Suprapubic skin (tissue), 4 donors: ENCODE measurements around the gene HACE1. TPM values are rescaled to one million over a fixed set of nuclear protein-coding genes. Genes with fewer than 3 reads are reported as not detected.
"Not testable (repeated sequence)": the region's sequence is repeated elsewhere in the genome, so short reads cannot be mapped to it uniquely, and the experiment has no call there.

Source experiments
- DNase-seq, 2 donors: peaks; one replicate each; pipeline ENCODE4 v3.0.0-alpha.2; 2019; ENCODE audit warnings: low spot score in 2 of 2
- H3K27ac ChIP-seq: fragments of 200-600 bp; sonication (generic); one replicate; pipeline ENCODE4 v1.5.1; 2019
- H3K27me3 ChIP-seq: fragments of 200-600 bp; sonication (generic); one replicate; pipeline ENCODE4 v1.5.1; 2019
- H3K36me3 ChIP-seq: fragments of 200-600 bp; sonication (generic); one replicate; pipeline ENCODE4 v1.5.1; 2019
- H3K4me1 ChIP-seq: fragments of 200-600 bp; sonication (generic); one replicate; pipeline ENCODE4 v1.5.1; 2019
- H3K4me3 ChIP-seq: fragments of 200-600 bp; sonication (generic); one replicate; pipeline ENCODE4 v1.5.1; 2019; ENCODE audit warnings: mild to moderate bottlenecking
- H3K9me3 ChIP-seq: fragments of 200-600 bp; sonication (generic); one replicate; pipeline ENCODE4 v1.5.1; 2019
- CTCF ChIP-seq, 2 donors: fragments of 200-600 bp in 1 of 2; fragments of 450-650 bp in 1 of 2; sonication (generic) in 1 of 2; IDR thresholded peaks; one replicate each; pipeline ENCODE4 v1.5.1; 2016 to 2019; ENCODE audit warnings: antibody characterized with exemption in 2 of 2, mild to moderate bottlenecking in 1 of 2, moderate library complexity in 1 of 2
- EP300 ChIP-seq: sonication (generic); formaldehyde crosslinking; IDR thresholded peaks from one replicate; pipeline ENCODE4 v1.6.1; 2017; ENCODE audit warnings: antibody characterized with exemption
- POLR2A ChIP-seq, 2 donors: fragments of 450-650 bp; IDR thresholded peaks; one replicate each; pipeline ENCODE4 v1.6.1; 2017; ENCODE audit warnings: antibody characterized with exemption in 2 of 2, mild to moderate bottlenecking in 2 of 2, moderate library complexity in 2 of 2
- POLR2AphosphoS5 ChIP-seq, 3 donors: sonication (generic); formaldehyde crosslinking; IDR thresholded peaks; one replicate each; pipeline ENCODE4 v1.6.1; 2017; ENCODE audit warnings: antibody characterized with exemption in 3 of 3
- WGBS: methylation state at CpG from one replicate; pipeline ENCODE4 v1.1.5; 2018; 5-methylcytosine and 5-hydroxymethylcytosine counted together
- total RNA-seq, 4 donors: library from RNA; depleted of rRNA; stranded (reverse); fragments of >200 nt; gene quantifications; one replicate each; pipeline ENCODE4 v1.1.0, GENCODE V29; 2016

The HACE1 gene
- total RNA-seq, 4 donors from 2014 or later: 8.8 to 26.0 (median 13.2) TPM

GRCh38 chr6:104816125-104816524, 43.6 kb downstream of the HACE1 start:
- Histone ChIP-seq H3K27ac (no peak overlapping the region), H3K27me3 (no peaks in the 10 kb centered on the region), H3K9me3 (no peaks in the 10 kb centered on the region), H3K4me3 (no peak overlapping the region), H3K36me3 (peaks cover 5% of the 10 kb centered on the region), H3K4me1 (no peaks in the 10 kb centered on the region)
- TF ChIP-seq POLR2A (IDR thresholded peaks at IDR 0.05): no peak
- no peak for TF ChIP-seq EP300
- no peak for TF ChIP-seq CTCF (IDR thresholded peaks at IDR 0.05)
- TF ChIP-seq POLR2AphosphoS5 (IDR thresholded peaks at IDR 0.05): no peak
- WGBS: 88% methylated on average over 2 of the region's 3 CpGs
- no peak for DNase-seq

GRCh38 chr6:104814743-104815142, 45.0 kb downstream of the HACE1 start:
- Histone ChIP-seq H3K36me3 (no peaks in the 10 kb centered on the region), H3K9me3 (no peaks in the 10 kb centered on the region), H3K4me1 (no peaks in the 10 kb centered on the region), H3K27me3 (no peaks in the 10 kb centered on the region), H3K4me3 (no peak overlapping the region), H3K27ac (no peak overlapping the region)
- no peak for DNase-seq
- 94% methylated on average over 2 of the region's 2 CpGs for WGBS
- no peak for TF ChIP-seq EP300
- no peak for TF ChIP-seq POLR2A (IDR thresholded peaks at IDR 0.05)
- TF ChIP-seq POLR2AphosphoS5 (IDR thresholded peaks at IDR 0.05): no peak
- TF ChIP-seq CTCF (IDR thresholded peaks at IDR 0.05): no peak

GRCh38 chr6:104813552-104813951, 46.2 kb downstream of the HACE1 start:
- no peak for TF ChIP-seq EP300
- TF ChIP-seq CTCF (IDR thresholded peaks at IDR 0.05): no peak
- TF ChIP-seq POLR2AphosphoS5 (IDR thresholded peaks at IDR 0.05): no peak
- no peak for TF ChIP-seq POLR2A (IDR thresholded peaks at IDR 0.05)
- no peaks in the 10 kb centered on the region for H3K4me1 ChIP-seq
- H3K9me3 ChIP-seq: no peaks in the 10 kb centered on the region
- no peak for DNase-seq
- 98% methylated on average over 2 of the region's 2 CpGs for WGBS
- no peak overlapping the region for H3K27ac ChIP-seq
- H3K27me3 ChIP-seq: no peaks in the 10 kb centered on the region
- no peak overlapping the region for H3K4me3 ChIP-seq
- no peaks in the 10 kb centered on the region for H3K36me3 ChIP-seq

GRCh38 chr6:104809116-104809515, 50.6 kb downstream of the HACE1 start:
- peaks cover 6% of the 10 kb centered on the region for H3K36me3 ChIP-seq
- TF ChIP-seq POLR2AphosphoS5 (IDR thresholded peaks at IDR 0.05) (no peak), POLR2A (IDR thresholded peaks at IDR 0.05) (no peak), EP300 (no peak), CTCF (IDR thresholded peaks at IDR 0.05) (no peak)
- H3K9me3 ChIP-seq: no peaks in the 10 kb centered on the region
- H3K27me3 ChIP-seq: no peaks in the 10 kb centered on the region
- no peak overlapping the region for H3K27ac ChIP-seq
- H3K4me3 ChIP-seq: no peak overlapping the region
- no peak for DNase-seq
- H3K4me1 ChIP-seq: no peaks in the 10 kb centered on the region
- 88% methylated on average over 3 of the region's 3 CpGs for WGBS

GRCh38 chr6:104805335-104805734, 54.4 kb downstream of the HACE1 start:
- not testable (repeated sequence) for H3K4me3 ChIP-seq, H3K36me3 ChIP-seq, DNase-seq, H3K4me1 ChIP-seq, H3K27ac ChIP-seq, H3K27me3 ChIP-seq, H3K9me3 ChIP-seq
- WGBS: 97% methylated on average over 4 of the region's 4 CpGs

- WGBS: 97% methylated on average over 3 of the region's 3 CpGs
- no peak for DNase-seq
- Histone ChIP-seq H3K27ac (no peak overlapping the region), H3K36me3 (peaks cover 12% of the 10 kb centered on the region), H3K9me3 (no peaks in the 10 kb centered on the region), H3K4me3 (no peak overlapping the region), H3K4me1 (no peaks in the 10 kb centered on the region), H3K27me3 (no peaks in the 10 kb centered on the region)
- no peak for TF ChIP-seq CTCF (IDR thresholded peaks at IDR 0.05)
- TF ChIP-seq EP300: no peak
- no peak for TF ChIP-seq POLR2AphosphoS5 (IDR thresholded peaks at IDR 0.05)
- no peak for TF ChIP-seq POLR2A (IDR thresholded peaks at IDR 0.05)
Measured at GRCh38 chr6:104799134-104799657, 60.5 kb downstream of the HACE1 start.
